Fibroblast of skin of right biceps (primary cell): ENCODE results near the gene FOXP4.

Experiments used
- DNase-seq: peaks from one replicate; pipeline ENCODE4 v3.0.0-alpha.2; 2013

Gene FOXP4

DNA sequence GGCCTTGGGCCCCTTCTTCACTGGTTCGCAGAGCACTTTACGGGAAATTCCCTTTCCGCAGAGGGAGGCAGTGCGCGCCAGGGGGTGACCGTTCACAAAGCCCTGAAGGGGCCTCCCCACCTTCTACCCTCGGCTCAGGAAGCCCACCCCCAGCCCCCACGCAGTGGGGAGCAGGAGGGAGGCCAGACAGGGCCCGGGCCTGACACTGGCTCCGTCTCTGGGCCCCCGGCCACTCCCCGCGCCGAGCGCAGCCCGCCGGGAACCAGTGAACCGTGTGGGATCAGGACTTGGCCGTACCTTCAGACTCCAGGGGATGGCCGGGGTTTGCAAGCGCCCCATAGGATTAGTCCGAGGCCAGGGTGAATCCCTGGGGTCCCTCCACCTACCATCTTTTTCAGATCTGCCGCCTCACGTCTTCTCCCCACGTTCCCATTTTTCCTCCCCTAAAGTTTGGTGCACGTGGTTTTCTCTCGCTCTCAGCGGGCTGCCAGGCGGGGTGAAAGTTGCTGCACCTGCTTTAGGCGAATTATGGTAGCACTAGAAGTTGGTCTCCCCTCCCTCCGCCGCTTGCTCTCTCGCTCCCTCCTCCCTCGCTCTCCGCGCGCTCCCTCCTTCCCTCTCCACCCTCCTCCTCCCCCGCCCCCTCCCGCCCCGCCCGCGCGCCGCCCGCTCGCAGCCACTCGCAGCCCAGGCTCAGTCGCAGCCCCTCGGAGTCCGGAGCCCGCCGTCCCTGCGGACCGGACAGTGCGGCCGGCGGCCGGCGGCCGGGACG, at the start of gene FOXP4:
Gene FOXP4, plus strand, starts transcription at position 679 of the 772 bp plus-strand sequence. CDS start 19,380 bp downstream, outside the sequence.
- peak; percentile 96 for DNase-seq

DNA sequence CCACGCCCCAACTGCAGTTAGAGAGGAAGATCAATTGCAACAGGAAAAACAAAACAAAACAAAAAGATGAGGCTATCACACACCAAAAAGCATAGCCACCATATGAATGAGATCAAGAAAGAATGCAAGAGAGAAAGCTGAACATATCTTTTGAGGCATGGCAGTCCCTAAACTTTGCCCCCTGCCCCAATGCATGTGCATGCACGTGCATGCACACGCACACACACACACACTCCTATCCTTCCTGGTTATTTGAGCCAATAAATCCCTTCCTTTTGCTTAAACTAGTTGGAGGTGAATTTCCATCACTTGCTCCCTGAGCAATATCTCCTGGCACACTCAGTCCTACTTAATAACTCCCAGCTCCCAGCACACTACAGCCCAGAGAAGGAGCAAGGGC, 48.6 kb upstream of the FOXP4 start:
- no peak for DNase-seq

DNA sequence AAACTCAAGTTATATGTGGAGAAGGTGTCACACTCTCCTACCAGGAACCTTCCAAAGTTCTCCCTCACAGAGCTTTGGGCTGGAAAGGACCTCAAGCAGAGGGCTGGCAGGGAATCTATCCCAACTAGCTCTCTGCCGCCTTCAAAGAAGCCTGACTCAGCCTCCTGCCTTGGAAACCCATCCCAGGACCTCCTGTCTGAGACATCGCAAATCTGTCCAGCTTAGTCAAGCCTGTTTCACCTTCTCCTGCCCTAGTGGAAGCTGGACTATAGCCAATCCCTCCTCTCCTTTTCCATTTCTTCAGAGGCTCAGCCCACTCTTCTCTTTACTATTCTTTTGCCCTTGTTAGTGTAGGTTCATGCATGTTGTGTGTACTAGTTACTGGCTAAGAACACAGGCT, 48.2 kb upstream of the FOXP4 start:
- peak; percentile 74 for DNase-seq

- no peak for DNase-seq
These were observed 47.1 kb upstream of the FOXP4 start for GRCh38 chr6:41498968-41499599.

DNA sequence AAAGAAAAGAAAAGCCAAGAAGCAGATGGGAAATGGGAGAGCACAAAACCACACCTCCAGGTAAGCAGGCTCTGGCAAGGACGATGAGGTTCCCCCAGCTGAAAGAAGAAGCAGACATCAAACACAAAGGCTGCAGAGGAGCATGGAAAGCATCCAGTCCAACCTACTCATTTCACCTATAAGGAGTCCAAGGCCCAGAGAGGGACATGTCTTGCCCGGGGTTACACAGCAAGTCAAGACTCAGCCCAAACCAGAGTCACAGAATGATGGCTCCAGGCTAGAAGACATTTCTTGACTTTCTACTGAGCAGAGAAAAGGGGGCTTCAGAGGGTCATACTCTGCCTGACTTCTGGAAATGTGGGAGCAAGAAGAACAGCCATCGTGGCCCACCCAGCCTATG, 45.6 kb upstream of the FOXP4 start:
- DNase-seq: no peak

DNA sequence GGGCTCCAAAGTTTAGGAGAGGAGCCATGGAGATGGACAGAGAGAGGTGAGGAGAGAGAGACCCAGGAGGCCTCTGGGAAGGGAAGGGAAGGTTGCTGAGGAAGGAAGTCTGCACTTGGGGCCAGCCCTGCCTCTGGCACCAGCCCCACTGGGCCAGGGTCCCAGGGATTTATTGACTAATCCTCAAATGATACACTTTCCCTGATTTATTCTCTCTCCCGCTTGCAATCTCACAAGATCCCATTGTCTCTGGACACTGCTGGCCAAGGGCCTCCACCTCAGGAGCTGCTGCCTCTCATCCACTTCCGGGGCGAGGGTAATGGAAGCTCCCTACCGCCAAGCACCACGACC, 43.6 kb upstream of the FOXP4 start:
- DNase-seq: no peak

DNA sequence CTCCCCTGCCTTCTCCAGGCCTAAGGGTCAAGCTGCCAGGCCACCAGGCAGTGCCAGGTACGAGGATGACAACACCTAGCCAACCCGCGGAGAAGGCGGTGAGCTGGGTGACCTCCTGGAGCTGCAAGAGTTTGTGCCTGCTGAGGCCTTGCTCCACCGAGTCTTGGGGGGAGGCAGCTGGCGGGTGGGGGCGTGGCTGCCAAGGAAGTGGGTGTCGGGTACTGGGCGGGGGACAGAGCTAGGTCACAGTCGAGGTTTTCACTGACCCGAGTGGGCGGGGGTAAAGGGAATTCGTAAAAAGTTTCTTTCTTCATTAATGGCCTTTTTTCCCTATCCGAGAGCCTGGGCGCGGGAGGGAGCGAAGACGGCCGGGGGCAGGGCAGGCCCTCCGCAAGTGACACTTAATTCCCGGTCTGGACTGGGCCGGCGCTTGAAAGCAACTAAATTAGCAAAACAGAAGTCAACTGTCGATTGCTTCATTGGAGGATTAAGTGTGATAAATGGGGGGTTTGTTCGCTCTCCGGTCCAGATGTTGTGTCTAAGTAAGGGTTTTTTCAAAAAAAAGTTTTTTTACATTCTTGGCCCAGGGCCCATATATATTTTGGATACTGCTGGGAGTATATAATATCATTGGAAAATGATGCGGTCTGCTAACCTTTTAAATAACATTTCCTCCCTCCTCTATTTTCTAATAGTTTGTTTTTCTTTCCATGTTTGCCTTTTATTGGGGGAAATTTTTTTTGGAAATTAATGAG, 43.1 kb upstream of the FOXP4 start:
- peak; percentile 24 for DNase-seq

DNA sequence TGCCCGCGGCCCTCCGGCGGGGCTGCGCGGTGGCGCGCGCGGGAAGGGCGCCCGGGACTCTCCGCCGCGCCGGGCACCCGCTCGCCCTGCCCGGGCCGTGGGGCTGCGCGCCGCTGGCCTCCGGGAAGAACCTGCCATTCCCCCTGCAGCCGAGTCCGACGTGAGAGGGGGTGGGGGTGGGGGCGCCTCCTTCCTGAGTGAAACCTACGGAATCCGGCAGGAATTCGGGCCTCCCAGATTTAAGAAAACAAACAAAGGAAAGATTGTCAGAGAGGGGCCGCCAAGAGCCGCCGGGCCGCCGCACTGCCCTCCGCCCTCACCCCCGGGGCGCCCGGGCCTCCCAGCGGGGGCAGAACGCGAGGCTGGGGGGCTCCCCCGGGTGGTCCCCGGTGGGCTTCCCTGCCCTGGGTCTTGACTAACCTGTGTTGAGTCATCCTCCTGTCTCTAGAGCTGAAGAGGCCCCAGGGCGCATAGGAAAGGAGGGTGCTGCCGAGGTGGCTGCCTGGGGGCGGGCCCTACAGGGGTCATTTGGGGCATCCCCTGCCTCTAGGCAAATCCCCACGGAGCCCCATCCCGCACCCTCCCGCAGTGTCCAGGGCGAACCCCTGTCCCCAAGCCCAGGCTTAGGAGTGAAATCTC, 42.2 kb upstream of the FOXP4 start:
- peak; percentile 85 for DNase-seq

DNA sequence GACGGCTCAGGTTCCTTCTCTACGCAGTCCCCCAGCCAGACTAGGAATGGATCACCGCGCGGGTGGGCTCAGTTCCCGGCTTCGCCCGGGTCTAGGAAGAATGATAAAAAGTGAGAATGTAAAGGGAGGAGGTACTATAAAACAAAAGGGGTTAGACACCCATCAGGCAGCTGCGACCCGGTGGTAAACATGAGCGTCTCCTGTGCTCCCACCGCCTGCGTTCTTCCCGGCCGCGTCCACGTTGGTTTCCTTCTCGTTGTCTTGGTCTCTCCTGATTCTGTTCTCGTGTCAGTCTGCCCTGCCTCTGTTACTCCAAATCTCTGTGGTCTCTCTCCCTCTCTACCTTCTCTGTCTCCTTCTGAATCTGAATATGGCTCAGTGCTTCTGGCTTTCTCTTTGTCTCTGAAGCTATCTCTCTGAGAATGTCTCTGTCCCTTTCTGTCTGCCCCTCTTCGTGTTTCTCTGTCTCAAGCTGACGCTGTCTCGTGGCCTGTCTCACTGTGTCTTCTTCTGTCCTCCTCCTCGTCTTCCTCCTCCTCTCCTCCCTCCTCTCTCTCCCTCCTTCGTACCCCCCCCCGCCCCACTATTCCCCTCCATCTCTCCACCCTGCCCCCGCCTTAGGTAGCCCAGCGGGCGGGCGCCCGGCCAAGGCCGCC, 41.6 kb upstream of the FOXP4 start:
- DNase-seq: peak; percentile 25

- DNase-seq: peak; percentile 86
These were observed 40.8 kb upstream of the FOXP4 start for GRCh38 chr6:41505122-41506049.

DNA sequence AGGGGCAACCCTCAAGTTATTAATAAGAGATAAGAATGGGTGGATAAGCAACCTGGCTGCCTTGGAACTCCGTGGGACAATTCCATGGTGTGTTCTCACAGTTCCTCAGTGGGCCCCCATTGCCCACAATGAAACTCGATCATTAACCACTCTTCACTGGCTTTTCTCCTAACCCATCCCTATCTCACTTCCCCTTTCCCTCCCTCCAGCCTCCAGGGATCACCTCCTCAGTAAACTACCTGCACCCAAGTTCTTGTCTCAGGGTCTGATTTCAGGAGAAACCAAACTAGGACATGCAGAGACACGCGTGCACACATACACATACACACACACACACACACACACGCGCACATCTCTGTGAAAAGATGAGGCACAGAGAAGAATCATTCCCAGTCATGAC, 37.7 kb upstream of the FOXP4 start:
- no peak for DNase-seq

GRCh38 chr6:41509580-41509979, 36.6 kb upstream of the FOXP4 start:
- no peak for DNase-seq

GRCh38 chr6:41511443-41512060, 34.6 kb upstream of the FOXP4 start:
- no peak for DNase-seq

DNA sequence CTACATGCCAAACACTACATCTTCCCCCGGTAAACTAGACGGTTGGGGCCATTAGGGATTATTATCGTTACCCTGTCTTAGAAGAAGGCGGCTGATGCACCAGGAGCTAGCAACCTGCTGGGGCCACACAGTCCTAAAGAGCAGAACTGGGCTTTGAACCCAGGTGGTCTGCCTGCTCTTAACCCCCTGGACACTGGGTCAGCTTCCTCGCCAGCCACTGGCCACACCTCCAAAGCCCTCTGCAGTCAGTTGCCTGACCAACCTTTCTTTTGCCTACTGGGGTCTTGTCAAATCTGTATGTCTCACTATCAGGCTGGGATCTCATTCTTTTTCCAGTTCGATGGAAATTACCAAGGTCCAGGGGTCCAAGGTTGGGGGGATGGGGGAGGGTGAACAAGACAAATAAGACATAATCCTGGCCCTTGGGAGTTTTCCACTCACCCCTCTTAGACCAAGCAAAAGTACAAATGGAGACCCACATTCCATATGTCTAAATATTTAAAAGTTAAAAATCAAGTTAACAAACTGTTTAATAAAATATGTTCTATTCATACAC, 34.0 kb upstream of the FOXP4 start:
- no peak for DNase-seq

DNA sequence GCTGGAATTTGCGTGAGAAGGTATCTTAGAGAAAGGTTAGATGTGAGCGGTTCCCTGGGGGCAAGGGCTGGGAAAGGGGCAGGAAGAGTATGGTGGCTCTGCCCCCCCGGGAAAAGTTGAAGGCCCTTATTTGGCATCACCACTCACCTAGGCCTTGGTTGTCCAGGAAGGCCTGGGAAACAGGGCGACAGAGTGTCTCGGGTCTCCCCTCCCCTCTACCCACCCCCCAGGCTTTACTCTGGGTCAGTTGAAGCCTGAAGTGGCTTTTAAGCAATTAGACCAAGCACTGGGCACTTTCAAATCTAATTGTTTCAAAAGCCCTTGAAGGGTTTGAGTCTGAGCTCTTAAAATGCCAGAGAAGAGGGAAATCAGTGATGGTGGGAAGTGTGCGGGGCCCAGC, 30.2 kb upstream of the FOXP4 start:
- DNase-seq: no peak

GRCh38 chr6:41518118-41518517, 28.1 kb upstream of the FOXP4 start:
- DNase-seq: no peak

DNA sequence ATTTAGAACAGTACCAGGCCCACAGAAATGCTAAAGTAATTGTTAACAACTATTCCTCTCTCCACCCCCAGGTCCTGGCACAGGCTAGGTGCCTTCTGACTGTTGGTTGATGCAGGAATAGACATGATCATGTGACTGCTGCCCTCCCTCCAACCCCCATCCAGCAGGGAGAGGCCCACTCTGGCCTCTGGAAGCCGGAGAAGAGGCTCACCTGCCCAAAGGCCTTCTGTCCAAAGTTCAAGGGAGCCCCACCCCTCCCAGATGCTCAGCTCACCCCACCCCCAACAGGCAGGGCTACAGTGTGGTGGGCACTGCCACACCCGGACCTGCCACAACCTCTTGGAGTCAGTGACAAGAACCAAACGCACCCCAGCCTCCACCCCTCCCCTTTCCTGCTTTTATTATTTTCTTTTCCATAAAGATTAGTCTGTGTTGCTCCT, 26.9 kb upstream of the FOXP4 start:
- DNase-seq: no peak

DNA sequence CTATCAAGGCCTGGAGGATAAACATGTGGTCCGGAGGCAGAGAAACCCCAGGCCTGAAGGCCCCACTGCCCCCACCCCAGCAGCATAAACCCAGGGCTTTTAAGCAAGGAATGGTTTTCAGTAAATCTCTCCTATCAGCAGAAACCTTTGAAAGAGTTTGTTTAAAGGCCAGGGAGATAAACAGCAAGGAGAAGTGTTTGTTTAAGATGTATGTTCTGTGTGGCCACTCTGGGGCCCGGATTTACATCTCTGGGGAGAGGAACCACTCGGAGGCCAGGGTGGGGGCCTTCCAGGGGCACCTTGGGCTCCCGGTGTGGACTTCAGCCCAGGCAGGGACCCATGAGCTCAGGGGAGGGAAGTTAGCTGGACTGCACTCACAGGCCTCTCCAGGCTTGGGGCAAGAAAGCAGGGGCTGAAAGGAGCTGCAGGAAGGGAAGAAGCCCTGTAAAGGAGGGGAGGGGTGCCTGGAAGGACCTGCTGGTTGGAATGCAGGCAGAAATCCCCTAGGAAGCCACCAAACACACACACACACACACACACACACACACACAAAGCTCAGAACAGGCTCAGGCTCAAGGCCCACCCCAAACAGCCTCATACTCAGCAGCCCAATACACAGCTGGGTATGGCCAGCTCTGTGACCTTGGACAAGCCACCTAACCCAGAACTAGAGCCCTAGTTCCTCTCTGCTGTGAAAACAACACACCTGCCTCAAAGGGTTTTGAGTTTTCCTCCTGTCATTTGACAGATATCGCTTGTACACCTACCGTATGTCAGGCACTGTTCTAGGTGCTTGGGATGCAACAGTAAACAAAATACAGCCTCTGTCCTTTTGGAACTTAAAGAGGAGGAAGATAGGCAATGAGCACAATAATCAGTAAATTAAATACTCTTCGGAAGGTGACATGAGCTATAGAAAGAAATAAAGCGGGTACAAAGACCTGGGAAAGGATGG, 26.2 kb upstream of the FOXP4 start:
- DNase-seq: no peak

- DNase-seq: no peak
These were observed 23.2 kb upstream of the FOXP4 start for GRCh38 chr6:41522780-41523548.
